GM12878 (cell line): Measurements from ENCODE around the gene TXLNA. TPM values are rescaled to one million over a fixed set of nuclear protein-coding genes. Genes with fewer than 3 reads are reported as not detected.

ENCODE experiments used
- ATAC-seq: fragments of 200-7000 bp; cut with Tn5 transposase; 3 replicates; pipeline ENCODE4 v1.9.1; 2020; ENCODE audit warnings: mild to moderate bottlenecking, moderate library complexity
- BruUV-seq: library from RNA; stranded (reverse); fragments of 400-500 nt; replicated peaks from 2 replicates; lab custom pipeline; 2021; lab: Mats Ljungman, UMichigan
- CTCF ChIA-PET: fragments of 300-600 bp; sonication (Branson Sonifier 250); formaldehyde crosslinking; extraction: SDS; loops from one replicate; lab custom pipeline; 2021; ENCODE audit warnings: inconsistent platforms; lab: Yijun Ruan, JAX
- POLR2A ChIA-PET: fragments of 350-600 bp; formaldehyde crosslinking; extraction: SDS; loops from one replicate; lab custom pipeline; 2021; ENCODE audit warnings: inconsistent platforms; lab: Charles Lee
- RAD21 ChIA-PET: fragments of 300-600 bp; sonication (Branson Sonifier 250); formaldehyde crosslinking; loops from one replicate; lab custom pipeline; 2023; ENCODE audit warnings: antibody characterized with exemption; ENCODE audit not compliant: unreplicated experiment; lab: Charles Lee
- SMC1A ChIA-PET: fragments of 300-600 bp; sonication (Branson Sonifier 250); formaldehyde crosslinking; loops from one replicate; lab custom pipeline; 2023; ENCODE audit not compliant: unreplicated experiment, uncharacterized antibody; lab: Charles Lee
- DNase-seq: peaks from one replicate; pipeline ENCODE4 v3.0.0-alpha.2; 2011; ENCODE audit warnings: low read depth, low spot score
- FAIRE-seq: peaks from 3 replicates; lab custom pipeline; 2011; peaks lifted over from hg19 to GRCh38; lab: Jason Lieb, UNC
- H2AFZ ChIP-seq: 2 replicates; pipeline ENCODE4 v1.6.0; 2011; ENCODE audit warnings: low read depth, low read length, control low read depth; ENCODE audit not compliant: control insufficient read depth
- H3K27ac ChIP-seq: 2 replicates; pipeline ENCODE4 v1.5.1; 2011; ENCODE audit warnings: control low read depth; ENCODE audit not compliant: control insufficient read depth, insufficient read depth
- H3K27me3 ChIP-seq, 2 experiments: replicated peaks in 1 of 2; 2 replicates each; pipeline versions ENCODE4 v1.6.0 to v1.6.1; 2011; ENCODE audit warnings: low read length in 1 of 2; ENCODE audit not compliant: control insufficient read depth in 2 of 2, insufficient read depth in 2 of 2
- H3K36me3 ChIP-seq, 2 experiments: 2 replicates each; pipeline ENCODE4 v1.5.1; 2011; ENCODE audit warnings: low read length in 1 of 2; ENCODE audit not compliant: control insufficient read depth in 2 of 2, insufficient read depth in 2 of 2
- H3K4me1 ChIP-seq: 2 replicates; pipeline ENCODE4 v1.6.1; 2011; ENCODE audit warnings: mild to moderate bottlenecking, low read length, moderate library complexity, mixed read lengths; ENCODE audit not compliant: control insufficient read depth, insufficient read depth
- H3K4me2 ChIP-seq: 2 replicates; pipeline ENCODE4 v1.6.0; 2011; ENCODE audit warnings: control low read depth; ENCODE audit not compliant: control insufficient read depth, insufficient read depth
- H3K4me3 ChIP-seq: fragments of 200-600 bp; sonication (generic); 2 replicates; pipeline ENCODE4 v1.5.1; 2016
- H3K79me2 ChIP-seq: 2 replicates; pipeline ENCODE4 v1.6.0; 2011; ENCODE audit warnings: low read length; ENCODE audit not compliant: control insufficient read depth, insufficient read depth
- H3K9ac ChIP-seq: 2 replicates; pipeline ENCODE4 v1.8.0; 2011; ENCODE audit warnings: low read length, control low read depth, mixed read lengths; ENCODE audit not compliant: control insufficient read depth, insufficient read depth
- H3K9me3 ChIP-seq: replicated peaks from 3 replicates; pipeline ENCODE4 v1.5.1; 2011; ENCODE audit warnings: mild to moderate bottlenecking, low read length; ENCODE audit not compliant: control insufficient read depth, insufficient read depth
- H4K20me1 ChIP-seq: 2 replicates; pipeline ENCODE4 v1.6.0; 2011; ENCODE audit not compliant: control insufficient read depth, insufficient read depth
- BACH1 ChIP-seq: fragments of 450-650 bp; IDR thresholded peaks from 2 replicates; pipeline ENCODE4 v1.6.1; 2017; ENCODE audit warnings: mild to moderate bottlenecking, borderline replicate concordance
- EGR1 ChIP-seq, 2 experiments: IDR thresholded peaks; 1 replicate in 1 of 2; 2 replicates in 1 of 2; pipeline ENCODE4 v1.6.1; 2011 to 2012; ENCODE audit warnings: low read depth in 2 of 2, low read length in 2 of 2, borderline replicate concordance in 1 of 2, mild to moderate bottlenecking in 1 of 2, moderate library complexity in 1 of 2
- FOS ChIP-seq: IDR thresholded peaks from 3 replicates; pipeline ENCODE4 v1.6.1; 2011; ENCODE audit warnings: borderline replicate concordance; ENCODE audit not compliant: insufficient read length; ENCODE audit errors: extremely low read depth
- GABPA ChIP-seq: IDR thresholded peaks from 2 replicates; pipeline ENCODE4 v1.6.1; 2014; ENCODE audit warnings: antibody characterized with exemption, low read depth, mild to moderate bottlenecking, inconsistent platforms
- MTA2 ChIP-seq: fragments of 450-650 bp; IDR thresholded peaks from 2 replicates; pipeline ENCODE4 v1.6.1; 2016; ENCODE audit warnings: low read depth, mild to moderate bottlenecking, moderate library complexity
- MYC ChIP-seq: IDR thresholded peaks from 2 replicates; pipeline ENCODE4 v1.6.1; 2011; ENCODE audit warnings: mild to moderate bottlenecking, low read length, moderate library complexity, inconsistent platforms; ENCODE audit not compliant: insufficient read depth, insufficient replicate concordance, insufficient read length, severe bottlenecking
- PAX5 ChIP-seq: IDR thresholded peaks from 2 replicates; pipeline ENCODE4 v1.6.1; 2011; ENCODE audit warnings: low read depth, low read length, borderline replicate concordance
- PBX3 ChIP-seq: IDR thresholded peaks from 2 replicates; pipeline ENCODE4 v1.6.1; 2011; ENCODE audit warnings: mild to moderate bottlenecking, low read depth, low read length, moderate library complexity; ENCODE audit not compliant: insufficient replicate concordance
- RB1 ChIP-seq: fragments of 450-650 bp; formaldehyde crosslinking; IDR thresholded peaks from 2 replicates; pipeline ENCODE4 v1.6.1; 2017; ENCODE audit warnings: mild to moderate bottlenecking, borderline replicate concordance
- SMAD1 ChIP-seq: fragments of 450-650 bp; IDR thresholded peaks from 2 replicates; pipeline ENCODE4 v1.6.1; 2018; ENCODE audit warnings: mild to moderate bottlenecking, low read depth; ENCODE audit not compliant: partially characterized antibody
- SREBF2 ChIP-seq: IDR thresholded peaks from 2 replicates; pipeline ENCODE4 v1.6.1; 2012; ENCODE audit warnings: mild to moderate bottlenecking, low read length
- ZSCAN29 ChIP-seq: fragments of 450-650 bp; IDR thresholded peaks from 2 replicates; pipeline ENCODE4 v1.6.1; 2017; ENCODE audit warnings: mild to moderate bottlenecking, moderate library complexity
- WGBS: methylation state at CpG from one replicate; pipeline ENCODE4 v1.1.6; 2016; ENCODE audit warnings: low lambda C conversion rate; ENCODE audit not compliant: insufficient replicate concordance, insufficient coverage; ENCODE audit errors: missing lambda C conversion rate; 5-methylcytosine and 5-hydroxymethylcytosine counted together
- in situ Hi-C: fragments of 300-500 bp; cut with MboI; formaldehyde crosslinking; loops from 9 replicates; pipeline ENCODE4 v1.14.3; 2018; ENCODE audit warnings: mixed read lengths
- intact Hi-C: fragments of 100-400 bp; cut with micrococcal nuclease; formaldehyde crosslinking; loops from one replicate; pipeline ENCODE4 v1.14.2; 2022; ENCODE audit not compliant: unreplicated experiment
- polyA plus RNA-seq, 11 experiments: library from polyadenylated mRNA; depleted of rRNA in 4 of 11; unstranded in 6 of 11; stranded (reverse) in 5 of 11; fragments of >200 nt; fragmentation: Nextera tagmentation in 4 of 11; fragmentation: Illumina TruSeq in 1 of 11; extraction: Ambion mirVana in 4 of 11; extraction: Trizol in 1 of 11; gene quantifications; 1 replicate in 1 of 11; 2 replicates in 10 of 11; pipeline versions ENCODE4 v1.2.1 to v1.2.3, GENCODE V29; 2011 to 2016; ENCODE audit warnings: inconsistent platforms in 2 of 11, missing spikeins in 2 of 11, low read depth in 1 of 11
- total RNA-seq, 4 experiments: library from RNA; depleted of rRNA in 3 of 4; stranded (reverse); fragments of >200 nt in 3 of 4; fragmentation: Illumina TruSeq in 1 of 4; extraction: Trizol in 1 of 4; gene quantifications; 2 replicates each; pipeline versions ENCODE4 v1.2.1 to v1.2.3, GENCODE V29; 2013 to 2021
- TF ChIP-seq, protein P1 (sequence below): fragments of 450-650 bp; IDR thresholded peaks from 2 replicates; pipeline ENCODE4 v1.6.1; 2016; ENCODE audit warnings: mild to moderate bottlenecking
- TF ChIP-seq, protein P2 (sequence below): fragments of 450-650 bp; IDR thresholded peaks from 2 replicates; pipeline ENCODE4 v1.6.1; 2017; ENCODE audit warnings: mild to moderate bottlenecking, moderate library complexity
- TF ChIP-seq, protein P3 (sequence below), 3 experiments: IDR thresholded peaks in 2 of 3; conservative IDR thresholded peaks in 1 of 3; 2 replicates each; pipeline ENCODE4 v1.5.1; 2011; ENCODE audit warnings: low read depth in 3 of 3, low read length in 3 of 3, mild to moderate bottlenecking in 3 of 3, control low read depth in 2 of 3, moderate library complexity in 2 of 3, inconsistent platforms in 1 of 3, mixed read lengths in 1 of 3; ENCODE audit not compliant: control insufficient read depth in 2 of 3, insufficient read depth in 1 of 3; ENCODE audit errors: extremely low read depth in 1 of 3
- TF ChIP-seq, protein P4 (sequence below): IDR thresholded peaks from 2 replicates; pipeline ENCODE4 v1.6.1; 2012; ENCODE audit warnings: low read depth, low read length, improper control_type of control experiment

Gene TXLNA
- total and polyA plus RNA-seq, 10 of the 15 experiments (the other 5 are each of a cell fraction or from before 2014, with no cell fraction given): 7.2 to 93.7 (median 47.9) TPM

GRCh38 chr1:32163405-32163804, 16.1 kb upstream of the TXLNA start:
- Histone ChIP-seq H2AFZ (no peak overlapping the region), H3K4me1 (peaks cover 7% of the 10 kb centered on the region), H3K27ac (no peak overlapping the region), H3K9ac (no peak overlapping the region), H3K4me3 (no peak overlapping the region), H4K20me1 (no peaks in the 10 kb centered on the region), H3K9me3 (no peaks in the 10 kb centered on the region), H3K36me3 (peaks cover 12 to 45% of the 10 kb centered on the region in 2 experiments), H3K79me2 (no peaks in the 10 kb centered on the region), H3K27me3 (no peaks in the 10 kb centered on the region), H3K4me2 (no peak overlapping the region)
- ChIA-PET POLR2A (no interaction called here), CTCF (no interaction called here), SMC1A (interaction anchor here (1.4 kb wide), 1 partner anchor 9 kb away, joined by 3 read pairs; no protein-coding TSS in a partner anchor), RAD21 (no interaction called here)
- no TSS peak for BruUV-seq
- no peak for FAIRE-seq
- in situ Hi-C loops: no loop called here
- intact Hi-C loops: no loop called here
- 64% methylated on average over 2 of the region's 2 CpGs for WGBS
- DNase-seq: no peak
- ATAC-seq: no peak
- no peak for TF ChIP-seq BACH1
- TF ChIP-seq, protein P1, sequence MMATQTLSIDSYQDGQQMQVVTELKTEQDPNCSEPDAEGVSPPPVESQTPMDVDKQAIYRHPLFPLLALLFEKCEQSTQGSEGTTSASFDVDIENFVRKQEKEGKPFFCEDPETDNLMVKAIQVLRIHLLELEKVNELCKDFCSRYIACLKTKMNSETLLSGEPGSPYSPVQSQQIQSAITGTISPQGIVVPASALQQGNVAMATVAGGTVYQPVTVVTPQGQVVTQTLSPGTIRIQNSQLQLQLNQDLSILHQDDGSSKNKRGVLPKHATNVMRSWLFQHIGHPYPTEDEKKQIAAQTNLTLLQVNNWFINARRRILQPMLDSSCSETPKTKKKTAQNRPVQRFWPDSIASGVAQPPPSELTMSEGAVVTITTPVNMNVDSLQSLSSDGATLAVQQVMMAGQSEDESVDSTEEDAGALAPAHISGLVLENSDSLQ: no peak
- TF ChIP-seq ZSCAN29: no peak
- no peak for TF ChIP-seq SMAD1
- no peak for TF ChIP-seq MTA2
- TF ChIP-seq FOS: no peak
- TF ChIP-seq, protein P2, sequence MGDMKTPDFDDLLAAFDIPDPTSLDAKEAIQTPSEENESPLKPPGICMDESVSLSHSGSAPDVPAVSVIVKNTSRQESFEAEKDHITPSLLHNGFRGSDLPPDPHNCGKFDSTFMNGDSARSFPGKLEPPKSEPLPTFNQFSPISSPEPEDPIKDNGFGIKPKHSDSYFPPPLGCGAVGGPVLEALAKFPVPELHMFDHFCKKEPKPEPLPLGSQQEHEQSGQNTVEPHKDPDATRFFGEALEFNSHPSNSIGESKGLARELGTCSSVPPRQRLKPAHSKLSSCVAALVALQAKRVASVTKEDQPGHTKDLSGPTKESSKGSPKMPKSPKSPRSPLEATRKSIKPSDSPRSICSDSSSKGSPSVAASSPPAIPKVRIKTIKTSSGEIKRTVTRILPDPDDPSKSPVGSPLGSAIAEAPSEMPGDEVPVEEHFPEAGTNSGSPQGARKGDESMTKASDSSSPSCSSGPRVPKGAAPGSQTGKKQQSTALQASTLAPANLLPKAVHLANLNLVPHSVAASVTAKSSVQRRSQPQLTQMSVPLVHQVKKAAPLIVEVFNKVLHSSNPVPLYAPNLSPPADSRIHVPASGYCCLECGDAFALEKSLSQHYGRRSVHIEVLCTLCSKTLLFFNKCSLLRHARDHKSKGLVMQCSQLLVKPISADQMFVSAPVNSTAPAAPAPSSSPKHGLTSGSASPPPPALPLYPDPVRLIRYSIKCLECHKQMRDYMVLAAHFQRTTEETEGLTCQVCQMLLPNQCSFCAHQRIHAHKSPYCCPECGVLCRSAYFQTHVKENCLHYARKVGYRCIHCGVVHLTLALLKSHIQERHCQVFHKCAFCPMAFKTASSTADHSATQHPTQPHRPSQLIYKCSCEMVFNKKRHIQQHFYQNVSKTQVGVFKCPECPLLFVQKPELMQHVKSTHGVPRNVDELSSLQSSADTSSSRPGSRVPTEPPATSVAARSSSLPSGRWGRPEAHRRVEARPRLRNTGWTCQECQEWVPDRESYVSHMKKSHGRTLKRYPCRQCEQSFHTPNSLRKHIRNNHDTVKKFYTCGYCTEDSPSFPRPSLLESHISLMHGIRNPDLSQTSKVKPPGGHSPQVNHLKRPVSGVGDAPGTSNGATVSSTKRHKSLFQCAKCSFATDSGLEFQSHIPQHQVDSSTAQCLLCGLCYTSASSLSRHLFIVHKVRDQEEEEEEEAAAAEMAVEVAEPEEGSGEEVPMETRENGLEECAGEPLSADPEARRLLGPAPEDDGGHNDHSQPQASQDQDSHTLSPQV: no peak
- TF ChIP-seq MYC: no peak
- TF ChIP-seq GABPA: no peak
- no peak for TF ChIP-seq SREBF2
- TF ChIP-seq EGR1 (IDR thresholded peaks at IDR 0.05; ENCODE audit: borderline replicate concordance in 1 of 2, low read depth in 2 of 2, low read length in 2 of 2): no peak
- TF ChIP-seq PBX3: no peak
- TF ChIP-seq, protein P3, sequence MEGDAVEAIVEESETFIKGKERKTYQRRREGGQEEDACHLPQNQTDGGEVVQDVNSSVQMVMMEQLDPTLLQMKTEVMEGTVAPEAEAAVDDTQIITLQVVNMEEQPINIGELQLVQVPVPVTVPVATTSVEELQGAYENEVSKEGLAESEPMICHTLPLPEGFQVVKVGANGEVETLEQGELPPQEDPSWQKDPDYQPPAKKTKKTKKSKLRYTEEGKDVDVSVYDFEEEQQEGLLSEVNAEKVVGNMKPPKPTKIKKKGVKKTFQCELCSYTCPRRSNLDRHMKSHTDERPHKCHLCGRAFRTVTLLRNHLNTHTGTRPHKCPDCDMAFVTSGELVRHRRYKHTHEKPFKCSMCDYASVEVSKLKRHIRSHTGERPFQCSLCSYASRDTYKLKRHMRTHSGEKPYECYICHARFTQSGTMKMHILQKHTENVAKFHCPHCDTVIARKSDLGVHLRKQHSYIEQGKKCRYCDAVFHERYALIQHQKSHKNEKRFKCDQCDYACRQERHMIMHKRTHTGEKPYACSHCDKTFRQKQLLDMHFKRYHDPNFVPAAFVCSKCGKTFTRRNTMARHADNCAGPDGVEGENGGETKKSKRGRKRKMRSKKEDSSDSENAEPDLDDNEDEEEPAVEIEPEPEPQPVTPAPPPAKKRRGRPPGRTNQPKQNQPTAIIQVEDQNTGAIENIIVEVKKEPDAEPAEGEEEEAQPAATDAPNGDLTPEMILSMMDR (IDR thresholded peaks at IDR 0.05 in 2 of 3, conservative IDR thresholded peaks at IDR 0.05 in 1 of 3; ENCODE audit: control insufficient read depth in 2 of 3, extremely low read depth in 1 of 3, insufficient read depth in 1 of 3, low read depth in 3 of 3, low read length in 3 of 3): no peak
- no peak for TF ChIP-seq PAX5
- TF ChIP-seq, protein P4, sequence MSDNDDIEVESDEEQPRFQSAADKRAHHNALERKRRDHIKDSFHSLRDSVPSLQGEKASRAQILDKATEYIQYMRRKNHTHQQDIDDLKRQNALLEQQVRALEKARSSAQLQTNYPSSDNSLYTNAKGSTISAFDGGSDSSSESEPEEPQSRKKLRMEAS: no peak
- TF ChIP-seq RB1: no peak
